H1 (cell line): Measurements from ENCODE around the gene EGFLAM. TPM values are rescaled to one million over a fixed set of nuclear protein-coding genes. Genes with fewer than 3 reads are reported as not detected.

Experiments used
- BACH1 ChIP-seq: IDR thresholded peaks from 2 replicates; pipeline ENCODE4 v1.6.1; 2012; ENCODE audit warnings: low read length, improper control_type of control experiment
- CEBPB ChIP-seq: IDR thresholded peaks from 2 replicates; pipeline ENCODE4 v1.6.1; 2012; ENCODE audit warnings: low read depth, low read length
- CHD2 ChIP-seq: IDR thresholded peaks from 2 replicates; pipeline ENCODE4 v1.6.1; 2012; ENCODE audit warnings: low read length, improper control_type of control experiment
- MAFK ChIP-seq: IDR thresholded peaks from 2 replicates; pipeline ENCODE4 v1.6.1; 2012; ENCODE audit warnings: low read depth, mild to moderate bottlenecking, improper control_type of control experiment, low read length
- POU5F1 ChIP-seq: IDR thresholded peaks from 2 replicates; pipeline ENCODE4 v1.6.1; 2011; ENCODE audit warnings: low read depth, mild to moderate bottlenecking, low read length, moderate library complexity
- RFX5 ChIP-seq: IDR thresholded peaks from 2 replicates; pipeline ENCODE4 v1.6.1; 2011; ENCODE audit warnings: low read depth, low read length, improper control_type of control experiment, borderline replicate concordance
- SP2 ChIP-seq: IDR thresholded peaks from 2 replicates; pipeline ENCODE4 v1.6.1; 2012; ENCODE audit warnings: mild to moderate bottlenecking, low read length, inconsistent platforms
- TAF1 ChIP-seq: IDR thresholded peaks from 2 replicates; pipeline ENCODE4 v1.6.1; 2011; ENCODE audit warnings: mild to moderate bottlenecking, low read depth, low read length
- TAF7 ChIP-seq: optimal IDR thresholded peaks from 2 replicates; pipeline ENCODE3; 2011; ENCODE audit warnings: low read depth, mild to moderate bottlenecking, inconsistent platforms, low read length, moderate library complexity, borderline replicate concordance
- TBP ChIP-seq: IDR thresholded peaks from 2 replicates; pipeline ENCODE4 v1.6.1; 2011; ENCODE audit warnings: low read depth, low read length, improper control_type of control experiment
- TEAD4 ChIP-seq: IDR thresholded peaks from 2 replicates; pipeline ENCODE4 v1.6.1; 2012; ENCODE audit warnings: low read depth, low read length, inconsistent platforms, mixed read lengths
- polyA plus RNA-seq, 7 experiments: library from polyadenylated mRNA; depleted of rRNA in 3 of 7; stranded (reverse) in 5 of 7; unstranded in 2 of 7; fragments of >200 nt in 5 of 7; fragments of 200-250 nt in 2 of 7; gene quantifications; 1 replicate in 5 of 7; 2 replicates in 1 of 7; 4 replicates in 1 of 7; pipeline versions ENCODE4 v1.2.1 to v1.2.3, GENCODE V29; 2011 to 2013; ENCODE audit warnings: missing spikeins in 2 of 7, mixed read lengths in 2 of 7
- total RNA-seq: library from RNA; stranded (reverse); fragmentation: NEBNext Ultra II Directional; extraction: Animal tissue kit (Norgen Biotek cat#: 25700); gene quantifications from 2 replicates; pipeline ENCODE4 v1.2.1, GENCODE V29; 2021
- TF ChIP-seq, protein P1 (sequence below), 3 experiments: IDR thresholded peaks; 1 replicate in 2 of 3; 2 replicates in 1 of 3; pipeline versions ENCODE4 v1.5.1 to v1.6.1; 2011; ENCODE audit warnings: low read length in 3 of 3, mild to moderate bottlenecking in 3 of 3, inconsistent platforms in 2 of 3, low read depth in 1 of 3, moderate library complexity in 1 of 3; ENCODE audit not compliant: insufficient read depth in 1 of 3; ENCODE audit errors: control extremely low read depth in 1 of 3

The EGFLAM gene
- total and polyA plus RNA-seq, 2 of the 8 experiments (the other 6 are each of a cell fraction or from before 2014, with no cell fraction given) = 0.20 to 0.24 TPM

DNA sequence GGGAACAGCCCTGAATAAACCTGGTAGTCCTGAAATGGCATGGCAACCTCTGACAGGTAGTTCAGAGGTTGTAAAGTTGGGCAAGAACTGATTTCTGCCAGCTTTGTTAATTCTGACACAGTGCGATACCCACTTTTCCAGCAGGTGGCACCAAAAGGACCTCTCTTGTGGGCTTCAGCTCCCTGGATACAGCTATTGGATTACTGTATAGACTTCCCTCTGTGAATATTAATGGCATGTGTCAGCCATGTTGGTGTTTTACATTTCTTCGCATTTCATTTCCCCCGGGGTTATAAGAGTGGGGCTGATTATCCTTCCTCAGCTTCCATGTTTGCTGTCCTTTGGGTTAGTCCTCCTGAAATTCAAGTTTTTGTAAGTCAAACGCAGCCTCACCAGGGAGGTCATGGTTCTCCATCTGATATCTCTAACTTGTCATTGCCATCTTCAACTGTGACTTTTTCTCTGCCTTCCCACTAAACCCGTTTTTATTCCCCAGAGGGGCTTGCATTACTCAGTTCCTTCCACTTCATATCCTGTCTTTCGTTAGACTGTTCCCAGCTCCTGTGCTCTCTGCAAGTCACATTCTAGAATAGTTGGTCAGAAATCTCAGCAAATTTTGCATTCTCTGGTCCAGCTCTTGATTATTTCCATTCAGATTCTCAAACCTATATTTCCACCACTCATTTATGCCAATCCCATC is 162.5 kb downstream of the EGFLAM start (continued):
- TF ChIP-seq RFX5 (no peak), SP2 (no peak), POU5F1 (no peak), MAFK (no peak), CEBPB (0 out of 2 replicates have a peak, but pooled peaks have one; percentile 29), TAF1 (no peak), TBP (no peak), CHD2 (no peak), TEAD4 (no peak), BACH1 (no peak), TAF7 (no peak)
- TF ChIP-seq, protein P1, sequence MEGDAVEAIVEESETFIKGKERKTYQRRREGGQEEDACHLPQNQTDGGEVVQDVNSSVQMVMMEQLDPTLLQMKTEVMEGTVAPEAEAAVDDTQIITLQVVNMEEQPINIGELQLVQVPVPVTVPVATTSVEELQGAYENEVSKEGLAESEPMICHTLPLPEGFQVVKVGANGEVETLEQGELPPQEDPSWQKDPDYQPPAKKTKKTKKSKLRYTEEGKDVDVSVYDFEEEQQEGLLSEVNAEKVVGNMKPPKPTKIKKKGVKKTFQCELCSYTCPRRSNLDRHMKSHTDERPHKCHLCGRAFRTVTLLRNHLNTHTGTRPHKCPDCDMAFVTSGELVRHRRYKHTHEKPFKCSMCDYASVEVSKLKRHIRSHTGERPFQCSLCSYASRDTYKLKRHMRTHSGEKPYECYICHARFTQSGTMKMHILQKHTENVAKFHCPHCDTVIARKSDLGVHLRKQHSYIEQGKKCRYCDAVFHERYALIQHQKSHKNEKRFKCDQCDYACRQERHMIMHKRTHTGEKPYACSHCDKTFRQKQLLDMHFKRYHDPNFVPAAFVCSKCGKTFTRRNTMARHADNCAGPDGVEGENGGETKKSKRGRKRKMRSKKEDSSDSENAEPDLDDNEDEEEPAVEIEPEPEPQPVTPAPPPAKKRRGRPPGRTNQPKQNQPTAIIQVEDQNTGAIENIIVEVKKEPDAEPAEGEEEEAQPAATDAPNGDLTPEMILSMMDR (IDR thresholded peaks at IDR 0.05; ENCODE audit: control extremely low read depth in 1 of 3, insufficient read depth in 1 of 3, low read depth in 1 of 3, low read length in 3 of 3) = peak; percentile 54 to 83 (median 68)
